Measurements from ENCODE around the gene MRPS12. TPM values are rescaled to one million over a fixed set of nuclear protein-coding genes. Genes with fewer than 3 reads are reported as not detected.

Gene MRPS12
- total RNA-seq, 1 experiment from 2014 or later, result 81.3 TPM

DNA sequence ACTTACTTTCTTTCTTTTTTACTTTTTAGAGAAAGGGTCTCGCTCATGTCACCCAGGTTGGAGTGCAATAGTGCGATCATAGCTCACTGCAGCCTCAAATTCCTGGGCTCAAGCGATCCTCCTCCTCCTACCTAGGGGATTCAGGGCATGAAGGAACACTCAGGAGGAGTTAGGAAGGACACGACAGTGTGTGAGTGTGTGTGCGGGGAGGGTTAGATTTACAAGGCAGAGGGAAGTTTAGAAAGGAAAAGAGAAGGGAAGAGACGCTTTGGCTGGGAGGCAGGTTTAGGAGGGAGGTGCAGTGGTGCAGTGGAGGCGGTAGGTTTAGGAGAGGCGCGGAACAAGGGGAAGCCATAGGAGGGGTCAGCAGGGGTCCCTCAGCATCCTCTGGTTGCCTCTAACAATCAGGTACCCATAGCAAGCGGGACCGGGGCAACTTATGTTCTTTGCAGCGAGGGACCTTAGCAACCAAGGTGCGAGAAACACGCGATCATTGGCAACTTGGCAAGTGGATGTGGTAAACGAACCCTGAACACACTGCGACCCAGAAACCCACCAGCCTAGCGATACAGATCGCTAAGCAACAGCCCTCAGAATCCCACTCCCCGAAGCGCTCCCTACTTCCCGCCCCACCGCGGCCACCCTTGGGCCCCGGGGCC is 31.8 kb upstream of the MRPS12 start:
- DNase-seq, result no peak
- no peak overlapping the region for H3T11ph ChIP-seq (ENCODE audit: low read length)
- H2BK5ac ChIP-seq (ENCODE audit: insufficient read length, low read length), result no peak overlapping the region
- H3K4me1 ChIP-seq (ENCODE audit: insufficient read depth, low read length), result peaks cover 2% of the 10 kb centered on the region; the same call in 1 of the 2 replicates
- H3K27me3 Mint-ChIP-seq (ENCODE audit: low read depth), result peaks cover 15% of the 10 kb centered on the region
- H2AK5ac ChIP-seq (ENCODE audit: insufficient read length, low read length), result no peak overlapping the region
- peaks cover 15 to 18% of the 10 kb centered on the region in 2 experiments for H3K4me1 Mint-ChIP-seq
- H4K20me1 ChIP-seq (ENCODE audit: control insufficient read depth, insufficient read depth, insufficient read length), result no peaks in the 10 kb centered on the region
- H3K18ac ChIP-seq (ENCODE audit: insufficient read length, low read depth, low read length), result no peak overlapping the region
- no peak overlapping the region for H4K8ac ChIP-seq (replicated peaks; ENCODE audit: insufficient read length, low read depth, low read length)
- no peak overlapping the region for H3K9ac ChIP-seq (ENCODE audit: extremely low read depth, insufficient read length, low read length)
- WGBS (ENCODE audit: extremely low coverage, insufficient read length, low lambda C conversion rate), result no CpG with 5 or more reads among the region's 25 CpGs
- peak overlapping the region; percentile 81 to 86 for H3K4me3 Mint-ChIP-seq
- H3K56ac ChIP-seq (ENCODE audit: insufficient read length, low read depth, low read length), result no peak overlapping the region
- no peak overlapping the region for H2BK12ac ChIP-seq (ENCODE audit: insufficient read length, low read depth, low read length)
- H3K23ac ChIP-seq (ENCODE audit: insufficient read length, low read depth, low read length), result no peak overlapping the region
- peak overlapping the region in 1 of 3 experiments; percentile 89; a peak in 2 of 7 replicates for H3K27ac Mint-ChIP-seq
- no peaks in the 10 kb centered on the region for H3K27me3 ChIP-seq (ENCODE audit: insufficient read depth, low read length)
- H3K4me2 ChIP-seq (ENCODE audit: insufficient read depth, insufficient read length, low read length), result peak overlapping the region; percentile 68
- no peaks in the 10 kb centered on the region for H3K9me3 ChIP-seq (ENCODE audit: control insufficient read depth, low read depth, low read length)
- H4K91ac ChIP-seq (ENCODE audit: insufficient read length, low read depth, low read length), result no peak overlapping the region
- H2AFZ ChIP-seq (ENCODE audit: low read length), result no peak overlapping the region
- H4K5ac ChIP-seq (ENCODE audit: insufficient read length, low read depth, low read length), result no peak overlapping the region
- TF ChIP-seq, protein P1, sequence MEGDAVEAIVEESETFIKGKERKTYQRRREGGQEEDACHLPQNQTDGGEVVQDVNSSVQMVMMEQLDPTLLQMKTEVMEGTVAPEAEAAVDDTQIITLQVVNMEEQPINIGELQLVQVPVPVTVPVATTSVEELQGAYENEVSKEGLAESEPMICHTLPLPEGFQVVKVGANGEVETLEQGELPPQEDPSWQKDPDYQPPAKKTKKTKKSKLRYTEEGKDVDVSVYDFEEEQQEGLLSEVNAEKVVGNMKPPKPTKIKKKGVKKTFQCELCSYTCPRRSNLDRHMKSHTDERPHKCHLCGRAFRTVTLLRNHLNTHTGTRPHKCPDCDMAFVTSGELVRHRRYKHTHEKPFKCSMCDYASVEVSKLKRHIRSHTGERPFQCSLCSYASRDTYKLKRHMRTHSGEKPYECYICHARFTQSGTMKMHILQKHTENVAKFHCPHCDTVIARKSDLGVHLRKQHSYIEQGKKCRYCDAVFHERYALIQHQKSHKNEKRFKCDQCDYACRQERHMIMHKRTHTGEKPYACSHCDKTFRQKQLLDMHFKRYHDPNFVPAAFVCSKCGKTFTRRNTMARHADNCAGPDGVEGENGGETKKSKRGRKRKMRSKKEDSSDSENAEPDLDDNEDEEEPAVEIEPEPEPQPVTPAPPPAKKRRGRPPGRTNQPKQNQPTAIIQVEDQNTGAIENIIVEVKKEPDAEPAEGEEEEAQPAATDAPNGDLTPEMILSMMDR (conservative IDR thresholded peaks at IDR 0.05), result no peak
- no peak overlapping the region for H3K4ac ChIP-seq (ENCODE audit: low read depth, low read length)
- H3K79me1 ChIP-seq (ENCODE audit: insufficient read depth, low read depth, low read length, poor library complexity, severe bottlenecking), result no peaks in the 10 kb centered on the region
- H3K23me2 ChIP-seq (ENCODE audit: insufficient read length, low read depth, low read length, poor library complexity, severe bottlenecking), result no peaks in the 10 kb centered on the region
- no peak overlapping the region for H2BK15ac ChIP-seq (ENCODE audit: low read depth, low read length)
- H2BK20ac ChIP-seq (ENCODE audit: low read depth, low read length, poor library complexity, severe bottlenecking), result no peak overlapping the region
- H2BK120ac ChIP-seq (ENCODE audit: low read depth, low read length, poor library complexity, severe bottlenecking), result no peak overlapping the region
- H3K79me2 ChIP-seq (ENCODE audit: insufficient read depth, low read length), result no peaks in the 10 kb centered on the region
- no peak overlapping the region for H3K14ac ChIP-seq (ENCODE audit: insufficient read depth, low read length)
- H3K36me3 Mint-ChIP-seq (ENCODE audit: insufficient read depth in 1 of 3, low read depth in 3 of 3), result peaks cover 0 to 5% (median 2%) of the 10 kb centered on the region in 3 experiments; a peak in 3 of 7 replicates
- H3K9me3 Mint-ChIP-seq, result peaks cover 0 to 3% of the 10 kb centered on the region in 2 experiments; a peak in 1 of 5 replicates
- H3K27ac ChIP-seq (ENCODE audit: insufficient read length, low read depth, low read length), result no peak overlapping the region

Measured in H9 (cell line).